ENCODE results near the gene CCR4. TPM values are rescaled to one million over a fixed set of nuclear protein-coding genes. Genes with fewer than 3 reads are reported as not detected.

The CCR4 gene
- polyA plus RNA-seq, 1 donor (not counting 4 experiments of a cell fraction or from before 2014, with no cell fraction given): not detected

DNA sequence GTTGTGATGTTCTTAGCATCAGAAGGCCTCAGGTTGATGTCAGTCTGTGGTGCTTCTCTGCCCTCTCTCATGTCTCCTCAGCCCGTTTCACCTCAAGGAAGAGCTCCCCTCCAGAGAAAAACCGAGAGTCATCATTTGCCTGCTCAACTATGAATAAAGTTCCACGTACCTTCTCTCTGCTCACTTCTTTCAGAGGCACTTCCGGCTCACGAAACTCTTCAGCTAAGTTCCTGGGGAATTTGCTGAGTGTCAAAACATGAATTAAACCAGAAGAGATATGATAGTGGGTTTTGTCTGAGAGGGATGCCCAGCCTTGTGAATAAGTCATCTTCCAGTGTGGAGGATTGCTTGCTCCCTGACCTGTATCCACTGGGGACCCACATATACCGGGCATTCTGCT lies 37.7 kb downstream of the CCR4 start:
- no peak overlapping the region for H3K4me2 ChIP-seq (ENCODE audit: control insufficient read depth, extremely low read depth, insufficient read depth, low read depth, low read length)
- TF ChIP-seq EZH2 (IDR thresholded peaks at IDR 0.05; ENCODE audit: low read length): no peak
- TF ChIP-seq, protein P1, sequence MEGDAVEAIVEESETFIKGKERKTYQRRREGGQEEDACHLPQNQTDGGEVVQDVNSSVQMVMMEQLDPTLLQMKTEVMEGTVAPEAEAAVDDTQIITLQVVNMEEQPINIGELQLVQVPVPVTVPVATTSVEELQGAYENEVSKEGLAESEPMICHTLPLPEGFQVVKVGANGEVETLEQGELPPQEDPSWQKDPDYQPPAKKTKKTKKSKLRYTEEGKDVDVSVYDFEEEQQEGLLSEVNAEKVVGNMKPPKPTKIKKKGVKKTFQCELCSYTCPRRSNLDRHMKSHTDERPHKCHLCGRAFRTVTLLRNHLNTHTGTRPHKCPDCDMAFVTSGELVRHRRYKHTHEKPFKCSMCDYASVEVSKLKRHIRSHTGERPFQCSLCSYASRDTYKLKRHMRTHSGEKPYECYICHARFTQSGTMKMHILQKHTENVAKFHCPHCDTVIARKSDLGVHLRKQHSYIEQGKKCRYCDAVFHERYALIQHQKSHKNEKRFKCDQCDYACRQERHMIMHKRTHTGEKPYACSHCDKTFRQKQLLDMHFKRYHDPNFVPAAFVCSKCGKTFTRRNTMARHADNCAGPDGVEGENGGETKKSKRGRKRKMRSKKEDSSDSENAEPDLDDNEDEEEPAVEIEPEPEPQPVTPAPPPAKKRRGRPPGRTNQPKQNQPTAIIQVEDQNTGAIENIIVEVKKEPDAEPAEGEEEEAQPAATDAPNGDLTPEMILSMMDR (optimal IDR thresholded peaks at IDR 0.05 in 1 of 3, IDR thresholded peaks at IDR 0.05 in 1 of 3, conservative IDR thresholded peaks at IDR 0.05 in 1 of 3; ENCODE audit: extremely low read depth in 1 of 3, insufficient read depth in 2 of 3, low read length in 3 of 3): no peak
- H2AFZ ChIP-seq (ENCODE audit: control insufficient read depth, low read length): no peak overlapping the region
- dilution Hi-C loops (cut with MboI; ENCODE audit: extremely low pct_ligation_motif_present, low sequenced_read_pairs): no loop called here
- no peak for FAIRE-seq
- H3K9me3 ChIP-seq (ENCODE audit: control insufficient read depth, low read depth, low read length): no peaks in the 10 kb centered on the region
- H4K20me1 ChIP-seq (ENCODE audit: control insufficient read depth, extremely low read depth, insufficient read depth, low read length): no peaks in the 10 kb centered on the region
- H3K79me2 ChIP-seq (ENCODE audit: control insufficient read depth, insufficient read depth, low read length): no peaks in the 10 kb centered on the region
- no peaks in the 10 kb centered on the region for H3K9me1 ChIP-seq (ENCODE audit: control insufficient read depth, extremely low read depth, insufficient read depth, low read length)
- peaks cover 23% of the 10 kb centered on the region for H3K4me1 ChIP-seq (ENCODE audit: control insufficient read depth, extremely low read depth, insufficient read depth, low read length)
- H3K4me3 ChIP-seq (ENCODE audit: control insufficient read depth in 2 of 3, extremely low read depth in 1 of 3, insufficient read depth in 2 of 3, low read depth in 1 of 3, low read length in 3 of 3): no peak overlapping the region
- no peaks in the 10 kb centered on the region for H3K36me3 ChIP-seq (ENCODE audit: control insufficient read depth in 2 of 2, extremely low read depth in 1 of 2, insufficient read depth in 2 of 2, low read length in 2 of 2)
- H3K27me3 ChIP-seq (ENCODE audit: control insufficient read depth, extremely low read depth, insufficient read depth, low read length): no peaks in the 10 kb centered on the region
- DNase-seq (ENCODE audit: low read depth, low spot score): no peak
- no peak overlapping the region for H3K9ac ChIP-seq (ENCODE audit: control insufficient read depth, extremely low read depth, insufficient read depth, low read length)
- no peak overlapping the region for H3K27ac ChIP-seq (ENCODE audit: control insufficient read depth, insufficient read depth, low read length)

DNA sequence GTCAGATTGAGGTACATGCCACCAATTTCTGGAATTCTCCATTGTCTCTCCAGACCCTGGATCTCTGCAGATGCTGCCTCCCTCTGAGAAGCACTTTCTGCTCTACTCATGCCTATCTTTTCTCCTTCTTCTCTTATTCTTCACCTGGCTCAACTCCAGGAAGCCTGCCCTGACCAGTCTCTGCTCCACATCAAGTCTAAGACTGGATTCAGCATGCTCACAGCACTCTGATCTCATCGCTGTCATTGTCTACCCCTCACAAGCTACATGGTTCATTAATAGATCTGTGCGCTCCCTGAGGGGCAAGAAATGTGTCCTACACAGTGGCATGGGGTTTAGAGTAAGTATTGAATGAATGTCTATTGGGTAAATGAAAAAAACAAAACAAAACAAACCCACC lies 38.7 kb downstream of the CCR4 start:
- TF ChIP-seq, protein P1 (optimal IDR thresholded peaks at IDR 0.05 in 1 of 3, IDR thresholded peaks at IDR 0.05 in 1 of 3, conservative IDR thresholded peaks at IDR 0.05 in 1 of 3; ENCODE audit: extremely low read depth in 1 of 3, insufficient read depth in 2 of 3, low read length in 3 of 3): no peak
- TF ChIP-seq EZH2 (IDR thresholded peaks at IDR 0.05; ENCODE audit: low read length): no peak
- dilution Hi-C loops (cut with MboI; ENCODE audit: extremely low pct_ligation_motif_present, low sequenced_read_pairs): no loop called here
- Histone ChIP-seq H4K20me1 (ENCODE audit: control insufficient read depth, extremely low read depth, insufficient read depth, low read length) (no peaks in the 10 kb centered on the region), H3K27ac (ENCODE audit: control insufficient read depth, insufficient read depth, low read length) (no peak overlapping the region), H3K4me2 (ENCODE audit: control insufficient read depth, extremely low read depth, insufficient read depth, low read depth, low read length) (no peak overlapping the region), H3K9me1 (ENCODE audit: control insufficient read depth, extremely low read depth, insufficient read depth, low read length) (no peaks in the 10 kb centered on the region), H2AFZ (ENCODE audit: control insufficient read depth, low read length) (no peak overlapping the region), H3K4me3 (ENCODE audit: control insufficient read depth in 2 of 3, extremely low read depth in 1 of 3, insufficient read depth in 2 of 3, low read depth in 1 of 3, low read length in 3 of 3) (no peak overlapping the region), H3K27me3 (ENCODE audit: control insufficient read depth, extremely low read depth, insufficient read depth, low read length) (no peaks in the 10 kb centered on the region), H3K36me3 (ENCODE audit: control insufficient read depth in 2 of 2, extremely low read depth in 1 of 2, insufficient read depth in 2 of 2, low read length in 2 of 2) (no peaks in the 10 kb centered on the region), H3K79me2 (ENCODE audit: control insufficient read depth, insufficient read depth, low read length) (no peaks in the 10 kb centered on the region), H3K9ac (ENCODE audit: control insufficient read depth, extremely low read depth, insufficient read depth, low read length) (no peak overlapping the region), H3K9me3 (ENCODE audit: control insufficient read depth, low read depth, low read length) (no peaks in the 10 kb centered on the region), H3K4me1 (ENCODE audit: control insufficient read depth, extremely low read depth, insufficient read depth, low read length) (peaks cover 27% of the 10 kb centered on the region)
- FAIRE-seq (peak; percentile 80), DNase-seq (ENCODE audit: low read depth, low spot score) (peak; percentile 70)

All from keratinocyte (primary cell).